H1 (cell line): ENCODE measurements around the gene WDR91. TPM values are rescaled to one million over a fixed set of nuclear protein-coding genes. Genes with fewer than 3 reads are reported as not detected.

ENCODE experiments used
- CTCF ChIA-PET: fragments of 300-600 bp; sonication (Branson Sonifier 250); formaldehyde crosslinking; loops from one replicate; lab custom pipeline; 2021; ENCODE audit not compliant: partially characterized antibody; lab: Charles Lee
- POLR2A ChIA-PET: fragments of 300-600 bp; sonication (Branson Sonifier 250); formaldehyde crosslinking; loops from one replicate; lab custom pipeline; 2021; ENCODE audit warnings: inconsistent platforms; ENCODE audit not compliant: partially characterized antibody; lab: Charles Lee
- DNase-seq, 2 experiments: peaks; one replicate each; pipeline versions ENCODE4 v3.0.0 to v3.0.0-alpha.2; 2010 to 2022; ENCODE audit warnings: low spot score in 2 of 2, low read depth in 1 of 2, mixed read lengths in 1 of 2
- FAIRE-seq: peaks from 2 replicates; lab custom pipeline; 2011; peaks lifted over from hg19 to GRCh38; lab: Jason Lieb, UNC
- H2AFZ ChIP-seq: 2 replicates; pipeline ENCODE4 v1.8.1; 2012; ENCODE audit warnings: low read length, inconsistent platforms
- H2AK5ac ChIP-seq: 2 replicates; pipeline ENCODE4 v1.6.1; 2013; ENCODE audit warnings: low read depth, low read length
- H2BK120ac ChIP-seq: replicated peaks from 2 replicates; pipeline ENCODE3; 2013; ENCODE audit warnings: low read depth, low read length, inconsistent platforms
- H2BK12ac ChIP-seq: 2 replicates; pipeline ENCODE4 v1.6.1; 2013; ENCODE audit warnings: low read depth, low read length
- H2BK15ac ChIP-seq: 2 replicates; pipeline ENCODE4 v1.6.1; 2013; ENCODE audit warnings: low read length
- H2BK20ac ChIP-seq: 2 replicates; pipeline ENCODE4 v1.6.1; 2013; ENCODE audit warnings: low read length
- H2BK5ac ChIP-seq: 2 replicates; pipeline ENCODE4 v1.6.1; 2013; ENCODE audit warnings: low read depth, low read length
- H3K14ac ChIP-seq: 2 replicates; pipeline ENCODE4 v1.6.1; 2013; ENCODE audit warnings: inconsistent platforms; ENCODE audit not compliant: insufficient read length
- H3K18ac ChIP-seq: 2 replicates; pipeline ENCODE4 v1.6.1; 2013; ENCODE audit warnings: low read length; ENCODE audit errors: extremely low read depth
- H3K23ac ChIP-seq: 2 replicates; pipeline ENCODE4 v1.6.1; 2013; ENCODE audit warnings: inconsistent platforms; ENCODE audit not compliant: insufficient read length
- H3K23me2 ChIP-seq: 2 replicates; pipeline ENCODE4 v1.6.1; 2013; ENCODE audit warnings: low read depth, low read length
- H3K27ac ChIP-seq: 2 replicates; pipeline ENCODE4 v1.6.1; 2011; ENCODE audit warnings: low read depth, low read length, inconsistent platforms
- H3K27me3 ChIP-seq, 4 experiments: replicated peaks in 1 of 4; 1 replicate in 1 of 4; 2 replicates in 3 of 4; pipeline versions ENCODE4 v1.6.1 to v1.8.1; 2011 to 2013; ENCODE audit warnings: low read length in 3 of 4, mild to moderate bottlenecking in 3 of 4, inconsistent platforms in 2 of 4, mixed read lengths in 2 of 4, moderate library complexity in 1 of 4; ENCODE audit not compliant: control insufficient read depth in 3 of 4, insufficient read depth in 3 of 4; ENCODE audit errors: extremely low read depth in 1 of 4
- H3K36me3 ChIP-seq, 4 experiments: 2 replicates each; pipeline versions ENCODE4 v1.6.1 to v1.8.1; 2011 to 2013; ENCODE audit warnings: mild to moderate bottlenecking in 4 of 4, low read length in 3 of 4, moderate library complexity in 2 of 4, control low read depth in 1 of 4, inconsistent platforms in 1 of 4; ENCODE audit not compliant: insufficient read depth in 4 of 4, control insufficient read depth in 2 of 4
- H3K4ac ChIP-seq: replicated peaks from 2 replicates; pipeline ENCODE3; 2013; ENCODE audit warnings: low read length, low read depth, mixed read lengths, inconsistent platforms; ENCODE audit not compliant: insufficient read length
- H3K4me1 ChIP-seq, 4 experiments: replicated peaks in 1 of 4; 1 replicate in 1 of 4; 2 replicates in 3 of 4; pipeline versions ENCODE4 v1.6.1 to v1.8.1; 2011 to 2013; ENCODE audit warnings: low read length in 3 of 4, inconsistent platforms in 2 of 4, mixed read lengths in 1 of 4; ENCODE audit not compliant: insufficient read depth in 4 of 4, control insufficient read depth in 3 of 4
- H3K4me2 ChIP-seq, 2 experiments: 2 replicates each; pipeline versions ENCODE4 v1.6.1 to v1.8.1; 2011 to 2013; ENCODE audit warnings: low read depth in 2 of 2, low read length in 2 of 2, control low read depth in 1 of 2, inconsistent platforms in 1 of 2, mild to moderate bottlenecking in 1 of 2; ENCODE audit not compliant: insufficient read depth in 1 of 2
- H3K4me3 ChIP-seq, 4 experiments: fragments of 200-600, 300-600 bp in 1 of 4; sonication (generic), shearing (Covaris generic), sonication (Bioruptor Twin) in 1 of 4; 2 replicates each; pipeline versions ENCODE4 v1.5.1 to v1.8.1; 2011 to 2016; ENCODE audit warnings: low read length in 4 of 4, low read depth in 3 of 4, control low read depth in 2 of 4, inconsistent platforms in 2 of 4, mild to moderate bottlenecking in 2 of 4, mixed read lengths in 1 of 4, moderate library complexity in 1 of 4; ENCODE audit not compliant: insufficient read depth in 2 of 4; ENCODE audit errors: extremely low read depth in 1 of 4
- H3K56ac ChIP-seq: replicated peaks from 2 replicates; pipeline ENCODE3; 2013; ENCODE audit warnings: low read depth, mild to moderate bottlenecking, mixed read lengths, low read length, inconsistent platforms; ENCODE audit not compliant: insufficient read length
- H3K79me1 ChIP-seq: 2 replicates; pipeline ENCODE4 v1.6.1; 2013; ENCODE audit warnings: low read depth, low read length, control low read depth
- H3K79me2 ChIP-seq, 2 experiments: 2 replicates each; pipeline versions ENCODE4 v1.6.1 to v1.8.1; 2012 to 2013; ENCODE audit warnings: low read length in 2 of 2, mild to moderate bottlenecking in 2 of 2, inconsistent platforms in 1 of 2; ENCODE audit not compliant: insufficient read depth in 2 of 2, control insufficient read depth in 1 of 2
- H3K9ac ChIP-seq, 4 experiments: replicated peaks in 1 of 4; 1 replicate in 1 of 4; 2 replicates in 3 of 4; pipeline versions ENCODE4 v1.6.1 to v1.8.1; 2011 to 2013; ENCODE audit warnings: low read depth in 3 of 4, low read length in 3 of 4, control low read depth in 2 of 4, mild to moderate bottlenecking in 2 of 4, moderate library complexity in 2 of 4, inconsistent platforms in 1 of 4; ENCODE audit errors: extremely low read depth in 1 of 4
- H3K9me3 ChIP-seq, 2 experiments: 2 replicates each; pipeline versions ENCODE4 v1.6.1 to v1.8.1; 2012 to 2013; ENCODE audit warnings: mild to moderate bottlenecking in 2 of 2, moderate library complexity in 2 of 2, control low read depth in 1 of 2, inconsistent platforms in 1 of 2, low read depth in 1 of 2, low read length in 1 of 2, mixed read lengths in 1 of 2; ENCODE audit not compliant: insufficient read depth in 2 of 2
- H4K20me1 ChIP-seq, 2 experiments: replicated peaks in 1 of 2; 2 replicates each; pipeline versions ENCODE3 to v1.8.1; 2011 to 2013; ENCODE audit warnings: inconsistent platforms in 2 of 2, low read length in 2 of 2, mild to moderate bottlenecking in 1 of 2; ENCODE audit not compliant: insufficient read depth in 2 of 2, control insufficient read depth in 1 of 2
- H4K5ac ChIP-seq: 2 replicates; pipeline ENCODE4 v1.6.1; 2013; ENCODE audit warnings: low read length, low read depth, mixed read lengths, inconsistent platforms; ENCODE audit not compliant: insufficient read length
- H4K8ac ChIP-seq: 2 replicates; pipeline ENCODE4 v1.8.0; 2013; ENCODE audit warnings: mild to moderate bottlenecking, moderate library complexity, low read length, inconsistent platforms; ENCODE audit not compliant: insufficient read depth; ENCODE audit errors: extremely low read depth
- H4K91ac ChIP-seq: replicated peaks from 2 replicates; pipeline ENCODE3; 2013; ENCODE audit warnings: low read length, mixed read lengths, inconsistent platforms; ENCODE audit not compliant: insufficient read length
- BACH1 ChIP-seq: IDR thresholded peaks from 2 replicates; pipeline ENCODE4 v1.6.1; 2012; ENCODE audit warnings: low read length, improper control_type of control experiment
- CBX8 ChIP-seq: fragments of 300-800, 300-1000 bp; sonication (generic); IDR thresholded peaks from 2 replicates; pipeline ENCODE4 v1.7.1; 2016; ENCODE audit warnings: low read depth, low read length, borderline replicate concordance
- CTBP2 ChIP-seq: IDR thresholded peaks from 2 replicates; pipeline ENCODE4 v1.7.0; 2011; ENCODE audit warnings: borderline replicate concordance, mild to moderate bottlenecking, moderate library complexity, mixed read lengths, low read length; ENCODE audit not compliant: insufficient read depth, insufficient read length
- PHF8 ChIP-seq: fragments of 200-600 bp; sonication (generic); conservative IDR thresholded peaks from 2 replicates; pipeline ENCODE4 v1.7.1; 2012; ENCODE audit warnings: low read depth, mild to moderate bottlenecking, inconsistent platforms, low read length, moderate library complexity
- RAD21 ChIP-seq, 2 experiments: IDR thresholded peaks in 1 of 2; conservative IDR thresholded peaks in 1 of 2; 2 replicates each; pipeline ENCODE4 v1.6.1; 2011; ENCODE audit warnings: low read depth in 2 of 2, low read length in 2 of 2, improper control_type of control experiment in 1 of 2, inconsistent platforms in 1 of 2, mild to moderate bottlenecking in 1 of 2, moderate library complexity in 1 of 2
- SAP30 ChIP-seq: fragments of 300-600 bp; sonication (generic); IDR thresholded peaks from 2 replicates; pipeline ENCODE4 v1.7.1; 2012; ENCODE audit warnings: low read length, moderate library complexity, mild to moderate bottlenecking, inconsistent platforms; ENCODE audit not compliant: insufficient read depth, insufficient replicate concordance
- WGBS, 2 experiments: shearing (Covaris generic) in 1 of 2; methylation state at CpG; one replicate each; pipeline versions ENCODE4 v1.1.6 to v1.1.7; 2013 to 2015; ENCODE audit warnings: low lambda C conversion rate in 2 of 2, mixed read lengths in 2 of 2, inconsistent platforms in 1 of 2, low coverage in 1 of 2, missing lambda C conversion rate in 1 of 2; ENCODE audit not compliant: insufficient replicate concordance in 2 of 2, insufficient coverage in 1 of 2, insufficient read length in 1 of 2; ENCODE audit errors: extremely low coverage in 1 of 2, missing lambda C conversion rate in 1 of 2; 5-methylcytosine and 5-hydroxymethylcytosine counted together
- polyA plus RNA-seq, 7 experiments: library from polyadenylated mRNA; depleted of rRNA in 3 of 7; stranded (reverse) in 5 of 7; unstranded in 2 of 7; fragments of >200 nt in 5 of 7; fragments of 200-250 nt in 2 of 7; gene quantifications; 1 replicate in 5 of 7; 2 replicates in 1 of 7; 4 replicates in 1 of 7; pipeline versions ENCODE4 v1.2.1 to v1.2.3, GENCODE V29; 2011 to 2013; ENCODE audit warnings: missing spikeins in 2 of 7, mixed read lengths in 2 of 7
- total RNA-seq: library from RNA; stranded (reverse); fragmentation: NEBNext Ultra II Directional; extraction: Animal tissue kit (Norgen Biotek cat#: 25700); gene quantifications from 2 replicates; pipeline ENCODE4 v1.2.1, GENCODE V29; 2021

The WDR91 gene
- total and polyA plus RNA-seq, 2 of the 8 experiments (the other 6 are each of a cell fraction or from before 2014, with no cell fraction given), result 8.2 to 14.7 TPM

DNA sequence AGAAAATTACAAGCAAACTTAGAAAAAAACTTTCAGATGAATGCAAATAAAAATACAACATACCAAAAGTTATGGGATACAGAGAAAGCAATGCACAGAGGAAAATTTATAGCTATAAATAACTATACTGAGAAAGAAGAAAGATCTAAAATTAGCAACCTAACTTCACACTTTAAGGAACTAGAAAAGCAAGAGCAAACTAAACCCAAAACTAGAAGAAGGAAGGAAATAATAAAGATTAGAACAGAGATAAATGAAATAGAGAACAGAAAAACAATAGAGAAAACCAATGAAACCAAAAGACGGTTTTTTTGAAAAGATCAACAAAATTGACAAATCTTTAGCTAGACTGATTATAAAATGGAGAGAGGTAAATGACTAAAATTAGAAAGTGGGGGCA lies 12.7 kb upstream of the WDR91 start:
- Histone ChIP-seq H2AFZ (no peak overlapping the region), H3K36me3 (no peaks in the 10 kb centered on the region), H4K91ac (no peak overlapping the region), H3K27ac (no peak overlapping the region), H3K9ac (no peak overlapping the region), H3K27me3 (no peaks in the 10 kb centered on the region), H2BK15ac (no peak overlapping the region), H3K56ac (no peak overlapping the region), H3K4me3 (no peak overlapping the region), H3K18ac (no peak overlapping the region), H3K23me2 (no peaks in the 10 kb centered on the region), H3K4ac (no peak overlapping the region), H2BK5ac (no peak overlapping the region), H4K5ac (no peak overlapping the region), H3K79me1 (no peaks in the 10 kb centered on the region), H4K20me1 (no peaks in the 10 kb centered on the region), H4K8ac (no peak overlapping the region), H3K9me3 (0 out of 4 replicates have a peak, but pooled peaks cover 0 to 5% of the 10 kb centered on the region in 2 experiments), H3K79me2 (no peaks in the 10 kb centered on the region), H2BK20ac (no peak overlapping the region), H2BK120ac (no peak overlapping the region), H3K14ac (no peak overlapping the region), H2BK12ac (no peak overlapping the region), H3K23ac (no peak overlapping the region), H2AK5ac (no peak overlapping the region), H3K4me2 (no peak overlapping the region), H3K4me1 (peaks cover 0 to 4% (median 1%) of the 10 kb centered on the region in 4 experiments; a peak in 2 of 7 replicates)
- no peak for DNase-seq
- 84% methylated on average over 1 of the region's 1 CpG; no CpG with 5 or more reads in 1 of the 2 experiments for WGBS, 2 experiments
- ChIA-PET CTCF (interaction anchor here (1.1 to 2.0 kb wide), 2 partner anchors 9 to 13 kb away, joined by 3 to 10 read pairs; no protein-coding TSS in a partner anchor), POLR2A (no interaction called here)
- no peak for FAIRE-seq
- TF ChIP-seq CTBP2, result no peak
- TF ChIP-seq CBX8, result no peak
- no peak for TF ChIP-seq PHF8
- no peak for TF ChIP-seq BACH1
- TF ChIP-seq SAP30, result no peak
- no peak for TF ChIP-seq RAD21 (IDR thresholded peaks at IDR 0.05 in 1 of 2, conservative IDR thresholded peaks at IDR 0.05 in 1 of 2; ENCODE audit: low read depth in 2 of 2, low read length in 2 of 2)
